ENCODE measurements around the gene CRACR2B.

Gene CRACR2B

GRCh38 chr11:811446-812245 lies 16.1 kb upstream of the CRACR2B start:
- DNase-seq (ENCODE audit: low spot score), result no peak

- DNase-seq (ENCODE audit: low spot score), result no peak
Observed at GRCh38 chr11:812390-812789, 15.3 kb upstream of the CRACR2B start.

- no peak for DNase-seq (ENCODE audit: low spot score)
Observed at GRCh38 chr11:813072-813455, 14.7 kb upstream of the CRACR2B start.

- no peak for DNase-seq (ENCODE audit: low spot score)
Observed at GRCh38 chr11:813456-814096, 14.1 kb upstream of the CRACR2B start.

- DNase-seq (ENCODE audit: low spot score), result no peak
Observed at GRCh38 chr11:815675-816432, 11.9 kb upstream of the CRACR2B start.

- no peak for DNase-seq (ENCODE audit: low spot score)
Observed at GRCh38 chr11:816433-816779, 11.3 kb upstream of the CRACR2B start.

GRCh38 chr11:818396-819128 lies 9.2 kb upstream of the CRACR2B start, which contains the start of gene PNPLA2:
PNPLA2 (plus strand) TSS chr11:818914; CDS start chr11:819719, 805 bp downstream.
- no peak for DNase-seq (ENCODE audit: low spot score)

- peak; percentile 85 for DNase-seq (ENCODE audit: low spot score)
Observed at GRCh38 chr11:819129-819931, 8.4 kb upstream of the CRACR2B start.

GRCh38 chr11:819943-820649 lies 7.6 kb upstream of the CRACR2B start:
- DNase-seq (ENCODE audit: low spot score), result peak; percentile 63

- DNase-seq (ENCODE audit: low spot score), result no peak
Observed at GRCh38 chr11:820655-821511, 6.8 kb upstream of the CRACR2B start.

- DNase-seq (ENCODE audit: low spot score), result no peak
Observed at GRCh38 chr11:821512-822371, 6.0 kb upstream of the CRACR2B start.

- no peak for DNase-seq (ENCODE audit: low spot score)
Observed at GRCh38 chr11:823441-824291, 4.1 kb upstream of the CRACR2B start.

- no peak for DNase-seq (ENCODE audit: low spot score)
Observed at GRCh38 chr11:824292-824880, 3.3 kb upstream of the CRACR2B start.

GRCh38 chr11:824942-825341 lies 2.8 kb upstream of the CRACR2B start:
- DNase-seq (ENCODE audit: low spot score), result no peak

GRCh38 chr11:825366-826226 lies 2.1 kb upstream of the CRACR2B start:
- no peak for DNase-seq (ENCODE audit: low spot score)

- no peak for DNase-seq (ENCODE audit: low spot score)
Observed at GRCh38 chr11:826227-826621, 1.5 kb upstream of the CRACR2B start.

- no peak for DNase-seq (ENCODE audit: low spot score)
Observed at GRCh38 chr11:826836-827145, 928 bp upstream of the CRACR2B start.
